BJ (cell line): ENCODE results near the gene ELFN2. TPM values are rescaled to one million over a fixed set of nuclear protein-coding genes. Genes with fewer than 3 reads are reported as not detected.

ENCODE experiments used
- CTCF ChIA-PET: fragments of 350-600 bp; formaldehyde crosslinking; extraction: SDS; loops from one replicate; lab custom pipeline; 2021; ENCODE audit warnings: antibody characterized with exemption, inconsistent platforms; lab: Yijun Ruan, JAX
- POLR2A ChIA-PET: fragments of 300-600 bp; sonication (Branson Sonifier 250); formaldehyde crosslinking; extraction: SDS; loops from one replicate; lab custom pipeline; 2021; ENCODE audit warnings: antibody characterized with exemption; lab: Charles Lee
- DNase-seq: peaks from one replicate; pipeline ENCODE4 v3.0.0-alpha.2; 2011; ENCODE audit warnings: low read depth
- H3K27me3 ChIP-seq: 2 replicates; pipeline ENCODE4 v1.6.0; 2011; ENCODE audit warnings: low read length; ENCODE audit not compliant: control insufficient read depth, insufficient read depth
- H3K36me3 ChIP-seq: 2 replicates; pipeline ENCODE4 v1.5.1; 2011; ENCODE audit warnings: low read length; ENCODE audit not compliant: control insufficient read depth, insufficient read depth
- H3K4me3 ChIP-seq: 2 replicates; pipeline ENCODE4 v1.5.1; 2011; ENCODE audit warnings: low read depth, mild to moderate bottlenecking, control low read depth, low read length
- CTCF ChIP-seq: IDR thresholded peaks from 2 replicates; pipeline ENCODE4 v1.5.1; 2011; ENCODE audit warnings: low read depth, mild to moderate bottlenecking, control low read depth, inconsistent platforms, low read length, moderate library complexity; ENCODE audit not compliant: insufficient read depth
- polyA plus RNA-seq: library from polyadenylated mRNA; depleted of rRNA; stranded (reverse); fragments of >200 nt; gene quantifications from 2 replicates; pipeline ENCODE4 v1.2.3, GENCODE V29; 2011

Gene ELFN2
- polyA plus RNA-seq, 1 experiment: 0.34 TPM

GRCh38 chr22:37354261-37354660, 73.0 kb downstream of the ELFN2 start:
- peaks cover 7% of the 10 kb centered on the region for H3K27me3 ChIP-seq
- POLR2A ChIA-PET: no interaction called here
- no peak for DNase-seq
- no peaks in the 10 kb centered on the region for H3K36me3 ChIP-seq
- no peak overlapping the region for H3K4me3 ChIP-seq
- no peak for TF ChIP-seq CTCF
- CTCF ChIA-PET: no interaction called here

GRCh38 chr22:37353839-37354238, 73.4 kb downstream of the ELFN2 start:
- H3K27me3 ChIP-seq: peaks cover 7% of the 10 kb centered on the region
- ChIA-PET POLR2A (no interaction called here), CTCF (no interaction called here)
- no peak for DNase-seq
- H3K36me3 ChIP-seq: no peaks in the 10 kb centered on the region
- no peak for TF ChIP-seq CTCF
- H3K4me3 ChIP-seq: no peak overlapping the region

GRCh38 chr22:37352481-37352880, 74.8 kb downstream of the ELFN2 start:
- no peaks in the 10 kb centered on the region for H3K36me3 ChIP-seq

GRCh38 chr22:37351232-37351631, 76.0 kb downstream of the ELFN2 start:
- DNase-seq: no peak
- ChIA-PET CTCF (interaction anchor here (1.3 kb wide), 1 partner anchor 78 kb away, joined by 4 read pairs; no protein-coding TSS in a partner anchor), POLR2A (no interaction called here)
- TF ChIP-seq CTCF: no peak
- Histone ChIP-seq H3K27me3 (peaks cover 5% of the 10 kb centered on the region; the same call in 1 of the 2 replicates), H3K36me3 (no peaks in the 10 kb centered on the region), H3K4me3 (no peak overlapping the region)

More at GRCh38 chr22:37352481-37352880, 74.8 kb downstream of the ELFN2 start:
- TF ChIP-seq CTCF: no peak
- POLR2A ChIA-PET: no interaction called here
- DNase-seq: no peak
- Histone ChIP-seq H3K27me3 (peaks cover 7% of the 10 kb centered on the region), H3K4me3 (no peak overlapping the region)
- CTCF ChIA-PET: no interaction called here

GRCh38 chr22:37349043-37349814, 78.0 kb downstream of the ELFN2 start:
- ChIA-PET POLR2A (no interaction called here), CTCF (no interaction called here)
- Histone ChIP-seq H3K4me3 (no peak overlapping the region), H3K36me3 (no peaks in the 10 kb centered on the region), H3K27me3 (0 out of 2 replicates have a peak, but pooled peaks cover 3% of the 10 kb centered on the region)
- no peak for DNase-seq
- TF ChIP-seq CTCF: no peak
